Stomach smooth muscle (tissue), 2 donors: Measurements from ENCODE around the gene PITX1.

ENCODE experiments used
- H3K27ac ChIP-seq: one replicate; pipeline ENCODE4 v1.7.0; 2013; ENCODE audit warnings: mild to moderate bottlenecking, low read length, inconsistent platforms
- H3K27me3 ChIP-seq, 2 donors: one replicate each; pipeline ENCODE4 v1.7.0; 2013; ENCODE audit warnings: low read length in 2 of 2; ENCODE audit not compliant: insufficient read depth in 2 of 2, control insufficient read depth in 1 of 2
- H3K36me3 ChIP-seq, 2 donors: one replicate each; pipeline ENCODE4 v1.7.0; 2013; ENCODE audit warnings: low read length in 2 of 2; ENCODE audit not compliant: control insufficient read depth in 2 of 2, insufficient read depth in 2 of 2
- H3K4me1 ChIP-seq: one replicate; pipeline ENCODE4 v1.7.0; 2013; ENCODE audit warnings: low read length; ENCODE audit not compliant: control insufficient read depth, insufficient read depth
- H3K4me3 ChIP-seq, 2 donors: one replicate each; pipeline ENCODE4 v1.7.0; 2013; ENCODE audit warnings: low read length in 2 of 2
- H3K9ac ChIP-seq, 2 donors: one replicate each; pipeline ENCODE4 v1.7.0; 2013; ENCODE audit warnings: low read length in 2 of 2, mild to moderate bottlenecking in 1 of 2
- H3K9me3 ChIP-seq, 2 donors: one replicate each; pipeline ENCODE4 v1.7.0; 2013; ENCODE audit warnings: low read length in 2 of 2; ENCODE audit not compliant: control insufficient read depth in 2 of 2
- donor health status: healthy.
- donor health status: Pancreatic carcinoma.

The PITX1 gene

DNA sequence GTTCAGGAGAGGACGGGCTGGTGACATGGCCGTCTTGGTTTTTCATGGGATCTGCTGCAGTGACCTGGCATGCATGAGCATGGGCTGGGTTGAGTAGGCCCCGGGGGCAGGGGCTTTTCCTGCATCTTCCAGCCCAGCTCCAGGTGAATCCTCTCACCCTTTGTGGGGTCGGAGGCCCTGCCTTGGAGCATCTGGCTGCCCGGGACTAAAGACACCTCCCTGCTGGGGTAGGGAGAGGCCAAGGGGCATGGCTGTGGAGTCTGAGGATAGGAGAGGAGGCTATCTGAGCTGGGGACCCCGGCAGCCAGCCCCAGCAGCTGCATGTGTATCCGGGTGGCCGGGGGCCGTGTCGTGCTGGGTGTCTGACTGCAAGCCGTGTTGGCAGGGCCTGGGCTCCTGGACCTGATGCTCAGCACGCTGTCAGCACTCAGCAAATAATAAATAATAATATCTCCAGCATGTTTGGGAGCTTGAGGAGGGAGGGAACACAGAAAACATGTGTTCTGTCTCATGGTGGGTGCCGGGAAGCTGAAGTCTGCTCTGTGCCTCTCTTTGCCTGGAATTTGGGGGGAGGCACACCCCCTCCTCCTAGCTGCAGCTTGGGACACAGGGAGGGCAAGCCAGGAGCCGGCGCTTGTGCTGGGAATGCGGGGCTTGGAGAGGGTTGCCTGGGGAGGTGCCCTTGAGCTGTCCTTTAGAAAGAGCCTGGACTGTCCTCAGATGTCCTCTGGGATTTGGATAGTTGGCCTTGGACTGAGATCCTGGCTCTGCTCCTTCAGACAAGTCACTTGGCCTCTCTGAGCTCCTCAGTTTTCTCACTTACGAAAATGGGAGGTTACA is 28.4 kb upstream of the PITX1 start:
- Histone ChIP-seq H3K27ac (no peak overlapping the region), H3K36me3 (no peaks in the 10 kb centered on the region), H3K4me3 (no peak overlapping the region), H3K4me1 (peaks cover 6% of the 10 kb centered on the region), H3K9me3 (no peaks in the 10 kb centered on the region), H3K9ac (no peak overlapping the region), H3K27me3 (no peaks in the 10 kb centered on the region)

DNA sequence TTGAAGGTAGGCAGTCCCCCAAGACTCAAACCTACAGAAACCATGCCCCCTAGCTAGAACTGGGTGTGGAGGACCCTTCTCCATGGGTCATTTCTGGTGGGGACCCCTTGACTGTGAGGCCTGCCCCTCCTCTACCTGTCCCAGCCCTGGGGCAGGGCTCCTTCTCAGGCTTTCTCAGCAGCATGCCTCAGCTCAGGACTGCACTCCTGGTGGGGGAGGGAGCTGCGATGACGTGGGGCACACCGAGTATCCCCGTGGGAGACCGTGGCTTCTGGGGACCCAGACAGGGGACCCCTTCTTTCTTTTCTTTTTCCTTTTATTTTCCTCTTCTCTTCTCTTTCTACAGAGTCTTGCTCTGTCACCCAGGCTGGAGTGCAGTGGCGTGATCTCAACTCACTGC is 27.0 kb upstream of the PITX1 start:
- Histone ChIP-seq H3K9me3 (no peaks in the 10 kb centered on the region), H3K4me3 (no peak overlapping the region), H3K27ac (no peak overlapping the region), H3K9ac (no peak overlapping the region), H3K27me3 (peaks cover 2 to 5% of the 10 kb centered on the region in 2 donors), H3K4me1 (peaks cover 6% of the 10 kb centered on the region), H3K36me3 (no peaks in the 10 kb centered on the region)

DNA sequence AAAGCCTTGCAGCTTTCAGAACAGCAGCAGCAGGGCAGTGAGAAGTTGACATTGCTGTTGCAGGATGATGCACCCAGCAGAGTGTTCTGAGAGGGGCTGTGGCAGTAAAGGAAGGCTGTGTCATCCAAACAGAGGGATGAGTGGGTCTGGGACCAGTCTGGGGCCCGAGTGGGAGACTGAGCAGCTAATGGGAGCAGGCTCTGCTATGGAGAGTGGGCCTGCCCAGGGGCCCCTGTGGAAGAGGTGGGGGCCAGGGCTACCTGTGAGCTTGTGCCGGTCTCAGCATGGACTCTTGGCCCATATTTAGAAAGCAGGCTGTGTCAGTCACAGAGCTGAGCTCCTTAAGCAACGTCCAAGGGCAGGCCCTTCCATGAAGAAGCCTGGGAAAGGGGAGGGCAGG is 26.0 kb upstream of the PITX1 start:
- Histone ChIP-seq H3K36me3 (no peaks in the 10 kb centered on the region), H3K4me1 (peaks cover 6% of the 10 kb centered on the region), H3K27ac (no peak overlapping the region), H3K9me3 (no peaks in the 10 kb centered on the region), H3K4me3 (no peak overlapping the region), H3K9ac (no peak overlapping the region), H3K27me3 (peaks cover 2 to 5% of the 10 kb centered on the region in 2 donors)

- H3K27ac ChIP-seq: no peak overlapping the region
- H3K4me3 ChIP-seq: no peak overlapping the region
- H3K9me3 ChIP-seq: no peaks in the 10 kb centered on the region
- no peaks in the 10 kb centered on the region for H3K36me3 ChIP-seq
- no peak overlapping the region for H3K9ac ChIP-seq
- peaks cover 6% of the 10 kb centered on the region for H3K4me1 ChIP-seq
- peaks cover 4 to 5% of the 10 kb centered on the region in 2 donors for H3K27me3 ChIP-seq
These were observed 25.2 kb upstream of the PITX1 start for GRCh38 chr5:135059000-135059923.

- Histone ChIP-seq H3K9ac (no peak overlapping the region), H3K4me1 (peaks cover 6% of the 10 kb centered on the region), H3K4me3 (no peak overlapping the region), H3K36me3 (no peaks in the 10 kb centered on the region), H3K27ac (no peak overlapping the region), H3K27me3 (peaks cover 5 to 8% of the 10 kb centered on the region in 2 donors), H3K9me3 (no peaks in the 10 kb centered on the region)
These were observed 24.3 kb upstream of the PITX1 start for GRCh38 chr5:135058331-135058732.

GRCh38 chr5:135057233-135057632 is 23.2 kb upstream of the PITX1 start:
- no peak overlapping the region for H3K27ac ChIP-seq
- H3K9ac ChIP-seq: no peak overlapping the region
- no peaks in the 10 kb centered on the region for H3K36me3 ChIP-seq
- H3K9me3 ChIP-seq: no peaks in the 10 kb centered on the region
- no peak overlapping the region for H3K4me3 ChIP-seq
- peaks cover 1% of the 10 kb centered on the region for H3K4me1 ChIP-seq
- peaks cover 8 to 14% of the 10 kb centered on the region in 2 donors for H3K27me3 ChIP-seq

GRCh38 chr5:135056316-135057030 is 22.4 kb upstream of the PITX1 start:
- Histone ChIP-seq H3K27me3 (peaks cover 15 to 22% of the 10 kb centered on the region in 2 donors), H3K27ac (no peak overlapping the region), H3K9ac (no peak overlapping the region), H3K9me3 (no peaks in the 10 kb centered on the region), H3K4me1 (no peaks in the 10 kb centered on the region), H3K4me3 (no peak overlapping the region), H3K36me3 (no peaks in the 10 kb centered on the region)

DNA sequence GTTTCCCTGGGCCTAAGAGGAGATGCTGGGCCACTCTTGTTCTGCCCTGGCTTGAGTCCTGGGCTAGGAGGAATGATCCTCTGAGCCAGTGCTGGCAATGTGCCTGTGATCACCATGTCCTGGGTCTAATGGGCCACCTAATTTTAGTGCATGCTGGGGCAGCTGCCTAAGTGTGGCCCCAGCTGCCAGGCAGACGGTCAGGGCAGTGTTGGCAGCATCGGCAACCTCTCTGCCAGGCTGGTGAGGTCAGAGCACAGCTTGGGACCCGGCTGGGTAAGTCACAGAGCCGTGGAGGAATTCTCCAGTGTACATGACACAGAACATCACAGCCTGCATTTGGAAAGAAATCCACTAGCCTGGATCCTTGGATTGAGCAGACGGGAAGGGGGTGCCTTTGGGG is 21.4 kb upstream of the PITX1 start:
- no peak overlapping the region for H3K4me3 ChIP-seq
- no peak overlapping the region for H3K27ac ChIP-seq
- no peaks in the 10 kb centered on the region for H3K9me3 ChIP-seq
- H3K36me3 ChIP-seq: no peaks in the 10 kb centered on the region
- peaks cover 25 to 32% of the 10 kb centered on the region in 2 donors for H3K27me3 ChIP-seq
- H3K4me1 ChIP-seq: no peaks in the 10 kb centered on the region
- no peak overlapping the region for H3K9ac ChIP-seq

DNA sequence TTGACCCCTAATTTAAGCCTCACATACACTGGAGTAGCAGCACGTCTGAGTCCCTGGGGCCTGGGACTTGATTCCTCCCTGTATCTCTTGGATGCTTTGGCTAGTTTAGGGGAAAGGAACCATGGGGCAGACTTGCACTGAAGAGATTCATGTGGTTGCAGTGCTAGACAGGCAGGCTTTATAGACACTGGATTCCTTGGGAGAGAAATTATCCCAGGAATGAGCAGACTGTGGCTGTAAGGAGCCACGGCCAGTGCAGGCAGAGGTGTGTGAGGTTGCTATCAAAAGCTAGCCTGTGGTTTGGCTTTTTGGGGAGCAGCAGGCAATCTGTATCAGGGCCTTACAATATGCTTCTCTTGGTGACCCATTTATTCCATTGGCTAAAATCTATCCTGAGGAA is 20.5 kb upstream of the PITX1 start:
- H3K36me3 ChIP-seq: no peaks in the 10 kb centered on the region
- peaks cover 27 to 39% of the 10 kb centered on the region in 2 donors for H3K27me3 ChIP-seq

GRCh38 chr5:135053989-135054388 is 20.0 kb upstream of the PITX1 start:
- Histone ChIP-seq H3K4me3 (no peak overlapping the region), H3K9ac (no peak overlapping the region), H3K9me3 (no peaks in the 10 kb centered on the region), H3K4me1 (no peaks in the 10 kb centered on the region), H3K36me3 (no peaks in the 10 kb centered on the region), H3K27ac (no peak overlapping the region), H3K27me3 (peaks cover 27 to 39% of the 10 kb centered on the region in 2 donors)

More for the DNA sequence above, 20.5 kb upstream of the PITX1 start:
- H3K9me3 ChIP-seq: no peaks in the 10 kb centered on the region
- no peak overlapping the region for H3K9ac ChIP-seq
- no peak overlapping the region for H3K4me3 ChIP-seq
- no peak overlapping the region for H3K27ac ChIP-seq
- no peaks in the 10 kb centered on the region for H3K4me1 ChIP-seq
